K562 (cell line): ENCODE measurements around the gene BCL6B. TPM values are rescaled to one million over a fixed set of nuclear protein-coding genes. Genes with fewer than 3 reads are reported as not detected.

Source experiments
- ATAC-seq: fragments of 200-7000 bp; cut with Tn5 transposase; 3 replicates; pipeline ENCODE4 v1.9.1; 2020; ENCODE audit warnings: moderate library complexity
- BruUV-seq: library from RNA; stranded (reverse); fragments of 400-500 nt; replicated peaks from 2 replicates; lab custom pipeline; 2021; lab: Mats Ljungman, UMichigan
- CTCF ChIA-PET: fragments of 300-600 bp; formaldehyde crosslinking; extraction: SDS; loops from one replicate; lab custom pipeline; 2021; ENCODE audit warnings: low intra/inter-chr PET ratio; lab: Yijun Ruan, JAX
- POLR2A ChIA-PET: fragments of 300-600, 350-650 bp; sonication (Branson Sonifier 250); formaldehyde crosslinking; extraction: SDS; loops from one replicate; lab custom pipeline; 2021; ENCODE audit warnings: antibody characterized with exemption, inconsistent platforms; lab: Yijun Ruan, JAX
- DNase-seq, 4 experiments: peaks; one replicate each; pipeline versions ENCODE4 v3.0.0 to v3.0.0-alpha.2; 2011 to 2018; ENCODE audit warnings: low spot score in 3 of 4, mixed read lengths in 3 of 4; ENCODE audit errors: extremely low read depth in 1 of 4
- FAIRE-seq: peaks from 2 replicates; lab custom pipeline; 2011; peaks lifted over from hg19 to GRCh38; lab: Jason Lieb, UNC
- H2AFZ ChIP-seq: 2 replicates; pipeline ENCODE4 v1.6.0; 2011; ENCODE audit warnings: low read depth, low read length, control low read depth, inconsistent platforms
- H3K27ac ChIP-seq: fragments of 200-600 bp; 3 replicates; pipeline ENCODE4 v1.8.0; 2011; ENCODE audit warnings: low read depth, mild to moderate bottlenecking, control low read depth, inconsistent platforms, low read length, moderate library complexity, mixed read lengths; ENCODE audit errors: extremely low read depth
- H3K27me3 ChIP-seq, 2 experiments: fragments of 300-600 bp in 1 of 2; 2 replicates in 1 of 2; 3 replicates in 1 of 2; pipeline versions ENCODE4 v1.6.0 to v1.8.0; 2011; ENCODE audit warnings: inconsistent platforms in 2 of 2, low read length in 2 of 2, mild to moderate bottlenecking in 1 of 2, mixed read lengths in 1 of 2, moderate library complexity in 1 of 2; ENCODE audit not compliant: control insufficient read depth in 2 of 2, insufficient read depth in 2 of 2
- H3K36me3 ChIP-seq: fragments of 300-600 bp; 3 replicates; pipeline ENCODE4 v1.8.0; 2011; ENCODE audit warnings: mild to moderate bottlenecking, low read length, inconsistent platforms; ENCODE audit not compliant: control insufficient read depth, insufficient read depth
- H3K4me1 ChIP-seq, 2 experiments: fragments of 200-600 bp in 1 of 2; replicated peaks in 1 of 2; 2 replicates in 1 of 2; 3 replicates in 1 of 2; pipeline versions ENCODE4 v1.5.1 to v1.8.0; 2011; ENCODE audit warnings: inconsistent platforms in 2 of 2, low read length in 2 of 2, mild to moderate bottlenecking in 1 of 2, mixed read lengths in 1 of 2, moderate library complexity in 1 of 2; ENCODE audit not compliant: control insufficient read depth in 2 of 2, insufficient read depth in 2 of 2
- H3K4me2 ChIP-seq: 2 replicates; pipeline ENCODE4 v1.6.1; 2011; ENCODE audit warnings: low read length, control low read depth, inconsistent platforms, mixed read lengths; ENCODE audit not compliant: insufficient read depth
- H3K4me3 ChIP-seq: fragments of 200-600 bp; sonication (generic), shearing (Covaris generic); 2 replicates; pipeline ENCODE4 v1.5.1; 2016; ENCODE audit warnings: control low read depth, inconsistent platforms
- H3K79me2 ChIP-seq: fragments of 200-600 bp; 3 replicates; pipeline ENCODE4 v1.8.0; 2011; ENCODE audit warnings: low read length, inconsistent platforms; ENCODE audit not compliant: control insufficient read depth, insufficient read depth
- H3K9ac ChIP-seq, 2 experiments: 2 replicates each; pipeline versions ENCODE4 v1.6.0 to v1.6.1; 2011; ENCODE audit warnings: low read depth in 2 of 2, low read length in 2 of 2, control low read depth in 1 of 2, inconsistent platforms in 1 of 2, mild to moderate bottlenecking in 1 of 2, mixed read lengths in 1 of 2; ENCODE audit not compliant: insufficient read depth in 1 of 2
- H3K9me1 ChIP-seq: one replicate; pipeline ENCODE4 v1.6.0; 2011; ENCODE audit warnings: inconsistent platforms, mild to moderate bottlenecking, low read length, moderate library complexity; ENCODE audit not compliant: control insufficient read depth, insufficient read depth
- H3K9me3 ChIP-seq: replicated peaks from 2 replicates; pipeline ENCODE4 v1.5.1; 2011; ENCODE audit warnings: low read depth, low read length, inconsistent platforms; ENCODE audit not compliant: control insufficient read depth, insufficient read depth
- H4K20me1 ChIP-seq: replicated peaks from 2 replicates; pipeline ENCODE4 v1.6.1; 2011; ENCODE audit warnings: low read length, inconsistent platforms, mixed read lengths; ENCODE audit not compliant: control insufficient read depth, insufficient read depth
- CCAR2 ChIP-seq: fragments of 200-400 bp; formaldehyde crosslinking; IDR thresholded peaks from 2 replicates; pipeline ENCODE4 v1.6.1; 2017; ENCODE audit warnings: mild to moderate bottlenecking, low read depth, low read length
- CEBPB ChIP-seq: fragments of 450-650 bp; IDR thresholded peaks from 2 replicates; pipeline ENCODE4 v1.6.1; 2016; ENCODE audit warnings: missing genetic modification characterization, missing compliant biosample characterization
- HDAC8 ChIP-seq: fragments of 450-650 bp; IDR thresholded peaks from 2 replicates; pipeline ENCODE4 v1.6.1; 2016; ENCODE audit warnings: mild to moderate bottlenecking, missing genetic modification characterization, moderate library complexity, missing compliant biosample characterization
- POLR3A ChIP-seq: IDR thresholded peaks from 2 replicates; pipeline ENCODE4 v1.6.1; 2011; ENCODE audit warnings: borderline replicate concordance, mild to moderate bottlenecking, moderate library complexity; ENCODE audit not compliant: insufficient read length, insufficient read depth; ENCODE audit errors: extremely low read depth
- RUNX1 ChIP-seq: sonication (generic); IDR thresholded peaks from 2 replicates; pipeline ENCODE4 v1.6.1; 2016; ENCODE audit warnings: antibody characterized with exemption, low read depth
- SMARCA4 ChIP-seq: fragments of 450-650 bp; IDR thresholded peaks from 2 replicates; pipeline ENCODE4 v1.6.1; 2016
- ZKSCAN3 ChIP-seq: fragments of 250-450 bp; sonication (Bioruptor Pico); IDR thresholded peaks from 2 replicates; pipeline ENCODE4 v1.4.0; 2020
- ZNF217 ChIP-seq: sonication (generic); formaldehyde crosslinking; IDR thresholded peaks from 2 replicates; pipeline ENCODE4 v1.8.0; 2022; ENCODE audit warnings: mild to moderate bottlenecking, missing genetic modification reagents
- ZNF584 ChIP-seq: fragments of 200-800 bp; sonication (Bioruptor generic); IDR thresholded peaks from 2 replicates; pipeline ENCODE4 v1.6.1; 2016; ENCODE audit warnings: low read depth, mild to moderate bottlenecking, missing genetic modification characterization, missing compliant biosample characterization
- ZNF589 ChIP-seq: fragments of 200-800 bp; sonication (Bioruptor generic); IDR thresholded peaks from 2 replicates; pipeline ENCODE4 v1.6.1; 2016; ENCODE audit warnings: low read depth, missing genetic modification characterization, missing compliant biosample characterization
- WGBS: fragments of 100-300 bp; shearing (Covaris generic); methylation state at CpG from one replicate; pipeline ENCODE4 v1.1.6; 2016; ENCODE audit warnings: low coverage, mixed read lengths; ENCODE audit not compliant: insufficient coverage; ENCODE audit errors: missing lambda C conversion rate; 5-methylcytosine and 5-hydroxymethylcytosine counted together
- in situ Hi-C: fragments of 300-500 bp; cut with MboI; formaldehyde crosslinking; loops from 4 replicates; pipeline ENCODE4 v1.15.0; 2018; ENCODE audit warnings: inconsistent platforms, mixed read lengths
- intact Hi-C: fragments of 100-400 bp; cut with micrococcal nuclease; formaldehyde crosslinking; loops from 2 replicates; pipeline ENCODE4 v1.14.2; 2022
- polyA plus RNA-seq, 8 experiments: library from polyadenylated mRNA; depleted of rRNA in 4 of 8; stranded (reverse) in 5 of 8; unstranded in 3 of 8; fragments of >200 nt; fragmentation: Nextera tagmentation in 2 of 8; fragmentation: Illumina TruSeq in 1 of 8; extraction: Ambion mirVana in 2 of 8; extraction: Trizol in 1 of 8; gene quantifications; 2 replicates each; pipeline versions ENCODE4 v1.2.1 to v1.2.3, GENCODE V29; 2011 to 2014; ENCODE audit warnings: inconsistent platforms in 1 of 8, missing spikeins in 1 of 8
- total RNA-seq, 7 experiments: library from RNA; depleted of rRNA in 6 of 7; stranded (reverse); fragments of >200 nt in 6 of 7; fragmentation: Illumina TruSeq in 2 of 7; extraction: Trizol in 2 of 7; gene quantifications; 2 replicates each; pipeline versions ENCODE4 v1.2.1 to v1.2.3, GENCODE V29; 2011 to 2021; ENCODE audit warnings: low replicate concordance in 1 of 7
- TF ChIP-seq, protein P1 (sequence below), 2 experiments: fragments of 250-450 bp in 1 of 2; fragments of 450-650 bp in 1 of 2; sonication (Bioruptor Pico) in 1 of 2; IDR thresholded peaks; 2 replicates each; pipeline versions ENCODE4 v1.6.1 to v1.8.0; 2016 to 2021; ENCODE audit warnings: mild to moderate bottlenecking in 2 of 2, moderate library complexity in 2 of 2, missing compliant biosample characterization in 1 of 2, missing genetic modification characterization in 1 of 2
- TF ChIP-seq, protein P2 (sequence below): sonication (generic); formaldehyde crosslinking; IDR thresholded peaks from 2 replicates; pipeline ENCODE4 v1.8.1; 2023; ENCODE audit warnings: mild to moderate bottlenecking, missing genetic modification reagents

The BCL6B gene
- total and polyA plus RNA-seq, 9 of the 15 experiments (the other 6 are each of a cell fraction or from before 2014, with no cell fraction given) = 0.89 to 5.0 (median 3.6) TPM

DNA sequence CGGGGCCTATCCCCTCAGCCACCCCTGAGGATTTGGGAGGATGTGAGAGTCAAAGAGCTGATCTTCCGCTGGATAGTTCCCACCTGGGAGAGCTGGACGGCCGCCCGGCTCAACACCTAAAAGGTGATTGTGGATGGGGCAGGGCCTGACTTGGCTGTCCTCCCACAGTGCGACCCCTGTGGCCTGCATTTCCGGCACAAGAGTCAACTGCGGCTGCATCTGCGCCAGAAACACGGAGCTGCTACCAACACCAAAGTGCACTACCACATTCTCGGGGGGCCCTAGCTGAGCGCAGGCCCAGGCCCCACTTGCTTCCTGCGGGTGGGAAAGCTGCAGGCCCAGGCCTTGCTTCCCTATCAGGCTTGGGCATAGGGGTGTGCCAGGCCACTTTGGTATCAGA lies 4.5 kb downstream of the BCL6B start:
- DNase-seq = no peak
- Histone ChIP-seq H3K27ac (no peak overlapping the region), H3K27me3 (no peaks in the 10 kb centered on the region), H3K4me3 (no peak overlapping the region), H3K79me2 (peaks cover 16% of the 10 kb centered on the region), H2AFZ (no peak overlapping the region), H4K20me1 (no peaks in the 10 kb centered on the region), H3K4me1 (peaks cover 24 to 31% of the 10 kb centered on the region in 2 experiments), H3K4me2 (no peak overlapping the region), H3K9me3 (no peaks in the 10 kb centered on the region), H3K9me1 (no peaks in the 10 kb centered on the region)
- intact Hi-C loops (no loop called here), in situ Hi-C loops (loop anchor here (25.0 kb wide), 1 partner anchor 535 kb away; the partner anchor contains the start of genes SENP3 and TNFSF13)
- POLR2A ChIA-PET = interaction anchor here (0.6 to 0.9 kb wide), 5 partner anchors 8 to 1861 kb away, joined by 3 to 5 read pairs (median 3); partner anchors contain the start of gene SLC16A13
- CTCF ChIA-PET = no interaction called here
- no peak for FAIRE-seq
- no TSS peak for BruUV-seq
- 92% methylated on average over 2 of the region's 13 CpGs for WGBS
- no peak for TF ChIP-seq CEBPB
- TF ChIP-seq CCAR2 = no peak
- no peak for TF ChIP-seq SMARCA4
- TF ChIP-seq ZKSCAN3 (CRISPR knock-in tag) = no peak
- TF ChIP-seq, protein P1, sequence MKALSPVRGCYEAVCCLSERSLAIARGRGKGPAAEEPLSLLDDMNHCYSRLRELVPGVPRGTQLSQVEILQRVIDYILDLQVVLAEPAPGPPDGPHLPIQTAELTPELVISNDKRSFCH (CRISPR knock-in tag; IDR thresholded peaks at IDR 0.05) = no peak
- TF ChIP-seq, protein P1 (tag; IDR thresholded peaks at IDR 0.05) = no peak
- no peak for TF ChIP-seq ZNF217 (CRISPR knock-in tag)
- no peak for TF ChIP-seq RUNX1
- TF ChIP-seq ZNF589 = no peak
- no peak for TF ChIP-seq HDAC8 (tag)
- TF ChIP-seq, protein P2, sequence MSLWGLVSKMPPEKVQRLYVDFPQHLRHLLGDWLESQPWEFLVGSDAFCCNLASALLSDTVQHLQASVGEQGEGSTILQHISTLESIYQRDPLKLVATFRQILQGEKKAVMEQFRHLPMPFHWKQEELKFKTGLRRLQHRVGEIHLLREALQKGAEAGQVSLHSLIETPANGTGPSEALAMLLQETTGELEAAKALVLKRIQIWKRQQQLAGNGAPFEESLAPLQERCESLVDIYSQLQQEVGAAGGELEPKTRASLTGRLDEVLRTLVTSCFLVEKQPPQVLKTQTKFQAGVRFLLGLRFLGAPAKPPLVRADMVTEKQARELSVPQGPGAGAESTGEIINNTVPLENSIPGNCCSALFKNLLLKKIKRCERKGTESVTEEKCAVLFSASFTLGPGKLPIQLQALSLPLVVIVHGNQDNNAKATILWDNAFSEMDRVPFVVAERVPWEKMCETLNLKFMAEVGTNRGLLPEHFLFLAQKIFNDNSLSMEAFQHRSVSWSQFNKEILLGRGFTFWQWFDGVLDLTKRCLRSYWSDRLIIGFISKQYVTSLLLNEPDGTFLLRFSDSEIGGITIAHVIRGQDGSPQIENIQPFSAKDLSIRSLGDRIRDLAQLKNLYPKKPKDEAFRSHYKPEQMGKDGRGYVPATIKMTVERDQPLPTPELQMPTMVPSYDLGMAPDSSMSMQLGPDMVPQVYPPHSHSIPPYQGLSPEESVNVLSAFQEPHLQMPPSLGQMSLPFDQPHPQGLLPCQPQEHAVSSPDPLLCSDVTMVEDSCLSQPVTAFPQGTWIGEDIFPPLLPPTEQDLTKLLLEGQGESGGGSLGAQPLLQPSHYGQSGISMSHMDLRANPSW (CRISPR knock-in tag) = no peak
- TF ChIP-seq ZNF584 = no peak
- no peak for TF ChIP-seq POLR3A
- TF ChIP-seq, all 486 proteins: peak for 0
- H3K36me3 ChIP-seq = peaks cover 10% of the 10 kb centered on the region; the same call in 2 of the 3 replicates
- ATAC-seq = no peak
- H3K9ac ChIP-seq = peak overlapping the region in 1 of 2 experiments; percentile 50; a peak in 1 of 4 replicates
